HG03280 (cell line): ENCODE measurements around the gene ABL2.
A peak's percentile ranks its signal among the peaks of the same experiment; 100 is the strongest.

Source experiments
- ATAC-seq: cut with Tn5 transposase; IDR thresholded peaks from one replicate; pipeline ENCODE4 v1.9.1; 2021; ENCODE audit warnings: mild to moderate bottlenecking, moderate library complexity; ENCODE audit not compliant: unreplicated experiment

Gene ABL2

GRCh38 chr1:179095924-179096323 lies 133.6 kb downstream of the ABL2 start:
- ATAC-seq: no peak

GRCh38 chr1:179095377-179095776 lies 134.1 kb downstream of the ABL2 start:
- no peak for ATAC-seq

GRCh38 chr1:179094818-179095217 lies 134.7 kb downstream of the ABL2 start:
- no peak for ATAC-seq

- ATAC-seq: no peak
Observed at GRCh38 chr1:179092896-179093461, 136.5 kb downstream of the ABL2 start.

DNA sequence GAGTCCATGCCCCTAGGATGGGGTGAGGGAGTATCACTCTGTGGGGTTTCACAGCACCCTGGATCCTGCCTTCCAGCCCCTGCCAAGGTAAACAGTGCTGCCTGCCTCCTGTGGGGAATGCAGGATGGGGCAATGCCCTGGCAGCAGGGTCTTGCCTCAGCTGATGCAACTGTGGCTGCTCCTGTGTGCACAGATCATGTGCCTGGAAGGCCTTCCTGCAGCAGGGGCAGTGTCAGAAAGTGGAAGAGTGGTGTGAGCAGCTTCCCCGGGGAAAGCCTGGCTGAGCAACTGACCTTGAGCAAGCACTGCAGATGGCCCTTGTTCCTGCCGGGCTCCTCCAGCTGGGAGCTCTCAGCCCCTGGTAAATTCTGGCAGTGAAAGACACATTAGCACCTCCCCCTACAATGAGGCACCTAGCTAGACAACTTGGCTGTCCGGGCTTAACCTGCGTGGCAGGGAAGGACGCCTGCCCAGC lies 137.7 kb downstream of the ABL2 start:
- ATAC-seq: no peak

- ATAC-seq: no peak
Observed at GRCh38 chr1:179090923-179091322, 138.6 kb downstream of the ABL2 start.

- no peak for ATAC-seq
Observed at GRCh38 chr1:179090522-179090921, 139.0 kb downstream of the ABL2 start.

- ATAC-seq: no peak
Observed at GRCh38 chr1:179089827-179090482, 139.5 kb downstream of the ABL2 start.

- no peak for ATAC-seq
Observed at GRCh38 chr1:179087665-179088064, 141.8 kb downstream of the ABL2 start.

DNA sequence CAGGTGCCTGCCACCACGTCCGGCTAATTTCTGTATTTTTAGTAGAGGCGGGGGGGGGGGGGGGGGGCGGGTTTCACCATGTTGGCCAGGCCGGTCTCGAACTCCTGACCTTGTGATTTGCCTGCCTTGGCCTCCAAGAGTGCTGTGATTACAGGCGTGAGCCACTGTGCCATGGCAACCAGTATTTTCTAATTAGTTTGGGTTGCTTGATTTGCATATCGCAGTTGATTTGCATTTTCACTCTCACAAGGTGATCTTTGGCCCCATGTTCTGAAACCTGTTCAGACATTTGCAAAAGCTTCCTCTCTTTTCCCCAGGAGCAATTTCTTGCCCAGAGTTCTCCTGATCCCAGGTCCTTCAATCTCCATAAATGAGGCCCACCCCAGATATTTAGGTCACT lies 145.9 kb downstream of the ABL2 start:
- no peak for ATAC-seq

DNA sequence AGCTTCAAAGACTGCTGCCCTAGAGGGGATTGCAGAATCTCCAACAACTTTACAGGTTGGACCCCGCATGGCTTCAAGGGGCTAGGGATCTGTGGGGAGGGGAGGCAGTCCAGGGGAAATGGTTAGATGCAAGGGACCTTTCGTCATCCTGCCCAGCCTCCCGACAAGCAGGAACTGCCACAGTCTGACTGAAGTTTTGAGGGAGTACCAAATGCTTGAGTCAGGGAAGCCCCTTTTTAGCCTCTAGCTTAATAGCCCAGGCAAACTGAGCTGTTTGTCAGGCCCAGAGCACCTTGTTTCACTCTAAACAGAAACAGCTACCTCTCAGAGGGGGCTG lies 146.5 kb downstream of the ABL2 start:
- no peak for ATAC-seq

- peak; percentile 18 for ATAC-seq
Observed at GRCh38 chr1:179082333-179082998, 147.0 kb downstream of the ABL2 start.

- peak; percentile 87 for ATAC-seq
Observed at GRCh38 chr1:179081687-179082332, 147.7 kb downstream of the ABL2 start, which contains the start of gene TOR3A. TOR3A (plus strand) TSS chr1:179082070; CDS start chr1:179082129, 59 bp downstream.

- ATAC-seq: peak; percentile 17
Observed at GRCh38 chr1:179080866-179081686, 148.4 kb downstream of the ABL2 start.

- ATAC-seq: peak; percentile 16
Observed at GRCh38 chr1:179079113-179079761, 150.2 kb downstream of the ABL2 start.

DNA sequence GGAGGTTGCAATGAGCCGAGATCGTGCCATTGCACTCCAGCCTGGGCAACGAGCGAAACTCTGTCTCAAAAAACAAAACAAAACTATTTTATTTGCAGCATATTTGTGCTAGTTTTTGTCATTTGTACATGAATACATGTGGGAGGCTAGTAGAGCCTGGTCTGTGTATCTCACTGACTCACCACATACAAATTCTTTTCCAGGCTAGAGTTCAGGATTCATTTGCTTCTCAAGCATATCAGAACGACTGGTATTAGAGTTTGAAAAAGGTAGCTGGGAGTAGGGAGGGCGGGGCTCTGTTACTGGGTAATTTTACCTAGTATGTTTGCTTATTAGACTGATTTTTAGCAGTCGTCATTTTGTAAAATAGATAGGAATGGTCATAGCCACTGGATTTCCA lies 152.1 kb downstream of the ABL2 start:
- no peak for ATAC-seq

DNA sequence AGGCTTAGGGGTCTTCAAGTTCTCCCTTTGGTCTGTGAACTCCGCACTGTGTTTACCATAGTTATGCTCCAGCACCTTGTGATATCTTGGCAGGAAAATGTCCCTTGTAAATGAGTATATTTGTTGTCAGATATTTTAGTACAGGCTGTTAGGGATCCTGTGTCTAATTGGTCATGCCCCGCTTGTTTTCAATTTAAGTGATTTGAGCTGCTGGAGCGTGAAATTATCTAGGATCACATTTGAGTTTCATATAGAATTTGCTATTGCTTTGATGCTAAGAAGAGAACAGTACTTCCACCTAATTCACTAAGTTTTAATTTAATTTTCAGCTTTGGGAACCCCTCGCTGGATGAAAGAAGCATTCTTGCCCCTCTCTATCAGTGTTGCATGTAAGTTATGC lies 163.0 kb downstream of the ABL2 start:
- ATAC-seq: no peak

GRCh38 chr1:179061360-179062282 lies 167.9 kb downstream of the ABL2 start:
- ATAC-seq: no peak
